Cardiac septum (tissue), 1 donor: ENCODE data around the gene FNDC4. TPM values are rescaled to one million over a fixed set of nuclear protein-coding genes. Genes with fewer than 3 reads are reported as not detected.

Experiments used
- DNase-seq: peaks from one replicate; pipeline ENCODE4 v3.0.0-alpha.2; 2020; ENCODE audit warnings: low spot score
- intact Hi-C: fragments of 100-400 bp; cut with DNase I; formaldehyde crosslinking; loops from one replicate; pipeline ENCODE4 v1.14.0; 2022
- total RNA-seq: library from RNA; stranded (reverse); fragmentation: NEBNext Ultra II Directional; extraction: Animal tissue kit (Norgen Biotek cat#: 25700); gene quantifications from one replicate; pipeline ENCODE4 v1.2.1, GENCODE V29; 2021
- donor health status: DM: no; HTN: no; CAD: no.

The FNDC4 gene
- total RNA-seq, 1 donor from 2014 or later, result 3.0 TPM

GRCh38 chr2:27495840-27496356 is 898 bp upstream of the FNDC4 start:
- intact Hi-C loops, result no loop called here
- DNase-seq, result no peak

- DNase-seq, result no peak
- intact Hi-C loops, result loop anchor here (5.0 kb wide), 2 partner anchors 88 to 138 kb away; partner anchors contain the start of gene ZNF512
Measured at GRCh38 chr2:27494284-27494943, 586 bp downstream of the FNDC4 start.

- DNase-seq, result no peak
- intact Hi-C loops, result loop anchor here (5.0 kb wide), 2 partner anchors 88 to 138 kb away; partner anchors contain the start of gene ZNF512
Measured at GRCh38 chr2:27493948-27494283, 1.1 kb downstream of the FNDC4 start.

- intact Hi-C loops, result loop anchor here (5.0 kb wide), 2 partner anchors 90 to 140 kb away; partner anchors contain the start of gene ZNF512
- no peak for DNase-seq
Measured at GRCh38 chr2:27492557-27492956, 2.4 kb downstream of the FNDC4 start.

- intact Hi-C loops, result loop anchor here (5.0 kb wide), 3 partner anchors 62 to 143 kb away; partner anchors contain the start of genes NRBP1 and ZNF512
- peak; percentile 99 for DNase-seq
Measured at GRCh38 chr2:27489498-27490397, 5.3 kb downstream of the FNDC4 start, which contains the start of gene IFT172. Gene IFT172 (minus strand): TSS chr2:27489743. CDS start chr2:27489653, 90 bp downstream.

- no peak for DNase-seq
- intact Hi-C loops, result loop anchor here (5.0 kb wide), 1 partner anchor 62 kb away; the partner anchor contains the start of gene NRBP1
Measured at GRCh38 chr2:27489118-27489497, 5.9 kb downstream of the FNDC4 start.

- intact Hi-C loops, result loop anchor here (5.0 kb wide), 1 partner anchor 58 kb away; the partner anchor contains the start of gene NRBP1
- no peak for DNase-seq
Measured at GRCh38 chr2:27485496-27485895, 9.5 kb downstream of the FNDC4 start.

GRCh38 chr2:27471961-27472360 is 23.0 kb downstream of the FNDC4 start:
- intact Hi-C loops, result no loop called here
- no peak for DNase-seq

- DNase-seq, result no peak
- intact Hi-C loops, result no loop called here
Measured at GRCh38 chr2:27464443-27464842, 30.6 kb downstream of the FNDC4 start.

- intact Hi-C loops, result no loop called here
- no peak for DNase-seq
Measured at GRCh38 chr2:27461118-27461517, 33.9 kb downstream of the FNDC4 start.

- DNase-seq, result no peak
- intact Hi-C loops, result no loop called here
Measured at GRCh38 chr2:27453968-27454367, 41.0 kb downstream of the FNDC4 start.

GRCh38 chr2:27451095-27451494 is 43.9 kb downstream of the FNDC4 start:
- no peak for DNase-seq
- intact Hi-C loops, result no loop called here

- intact Hi-C loops, result no loop called here
- DNase-seq, result no peak
Measured at GRCh38 chr2:27448381-27448780, 46.6 kb downstream of the FNDC4 start.

GRCh38 chr2:27446057-27446456 is 48.9 kb downstream of the FNDC4 start:
- no peak for DNase-seq
- intact Hi-C loops, result no loop called here

- intact Hi-C loops, result no loop called here
- DNase-seq, result no peak
Measured at GRCh38 chr2:27445615-27446014, 49.4 kb downstream of the FNDC4 start.

GRCh38 chr2:27445155-27445554 is 49.8 kb downstream of the FNDC4 start:
- DNase-seq, result no peak
- intact Hi-C loops, result no loop called here

GRCh38 chr2:27442920-27443282 is 52.1 kb downstream of the FNDC4 start:
- no peak for DNase-seq
- intact Hi-C loops, result no loop called here

GRCh38 chr2:27441958-27442919 is 52.8 kb downstream of the FNDC4 start, which contains the start of gene KRTCAP3:
Gene KRTCAP3 (plus strand): TSS chr2:27442381. CDS start chr2:27442413, 32 bp downstream.
- DNase-seq, result no peak
- intact Hi-C loops, result no loop called here
